Motor neuron (in vitro differentiated cells): ENCODE measurements around the gene PLCXD3. TPM values are rescaled to one million over a fixed set of nuclear protein-coding genes. Genes with fewer than 3 reads are reported as not detected.

Experiments
- ATAC-seq, 8 experiments: fragments of 200-7000 bp; cut with Tn5 transposase; replicated peaks in 6 of 8; 2 replicates each; pipeline ENCODE4 v1.8.0; 2021; ENCODE audit warnings: mild to moderate bottlenecking in 8 of 8, moderate library complexity in 8 of 8
- H3K27ac ChIP-seq, 2 donors: fragments of 250-450 bp; sonication (Bioruptor Pico); 2 replicates each; pipeline ENCODE4 v1.9.0; 2021; ENCODE audit warnings: antibody characterized with exemption in 2 of 2, mild to moderate bottlenecking in 2 of 2, moderate library complexity in 1 of 2
- H3K4me1 ChIP-seq, 2 donors: fragments of 250-450 bp; sonication (Bioruptor Pico); replicated peaks in 1 of 2; 2 replicates each; pipeline ENCODE4 v1.6.1; 2021; ENCODE audit warnings: antibody characterized with exemption in 2 of 2, mild to moderate bottlenecking in 2 of 2, moderate library complexity in 1 of 2
- H3K4me3 ChIP-seq, 5 donors: fragments of 250-450 bp; sonication (Bioruptor Pico); 2 replicates each; pipeline ENCODE4 v1.9.0; 2021; ENCODE audit warnings: antibody characterized with exemption in 5 of 5, mild to moderate bottlenecking in 5 of 5, moderate library complexity in 4 of 5
- WGBS, 10 experiments: fragments of 450-650 bp; shearing (Covaris generic); methylation state at CpG; one replicate each; pipeline ENCODE4 v1.0.0; 2022; 5-methylcytosine and 5-hydroxymethylcytosine counted together
- in situ Hi-C, 9 experiments: fragments of 400-800 bp; cut with MboI; loops; one replicate each; pipeline ENCODE4 v1.15.0; 2021; ENCODE audit warnings: low sequenced_read_pairs in 9 of 9, low pct_unique_long_range_greater_than_20kb in 2 of 9; ENCODE audit not compliant: unreplicated experiment in 9 of 9
- total RNA-seq, 8 experiments: library from RNA; unstranded; fragments of 300-600 nt; gene quantifications; 2 replicates each; pipeline versions ENCODE4 v1.2.3 to v1.2.4, GENCODE V29; 2022

Gene PLCXD3
- total RNA-seq, 8 experiments from 2014 or later: 0.14 to 2.9 (median 0.70) TPM

- Histone ChIP-seq H3K27ac (no peak overlapping the region), H3K4me3 (no peak overlapping the region), H3K4me1 (no peaks in the 10 kb centered on the region)
- in situ Hi-C loops: loop anchor here in 1 of 9 experiments (25.0 kb wide), 1 partner anchor 356 kb away; no protein-coding TSS in a partner anchor
- no peak for ATAC-seq
- WGBS, 10 experiments: 17 to 100% (median 76%) methylated on average over 1 to 11 of the region's 12 CpGs; no CpG with 5 or more reads in 1 of the 10 experiments
These were observed 229.1 kb downstream of the PLCXD3 start for GRCh38 chr5:41281215-41281810.

GRCh38 chr5:41279040-41279439, 231.4 kb downstream of the PLCXD3 start:
- Histone ChIP-seq H3K4me1 (no peaks in the 10 kb centered on the region), H3K27ac (no peak overlapping the region), H3K4me3 (no peak overlapping the region)
- whole genome bisulfite sequencing, 10 experiments: 17 to 100% (median 46%) methylated on average over 1 to 2 of the region's 2 CpGs
- in situ Hi-C loops: loop anchor here in 1 of 9 experiments (25.0 kb wide), 1 partner anchor 358 kb away; no protein-coding TSS in a partner anchor
- no peak for ATAC-seq

- 11 to 100% (median 65%) methylated on average over 2 to 4 of the region's 4 CpGs for WGBS, 10 experiments
- peak in 5 of 8 experiments; percentile 53 to 67 (median 59) for ATAC-seq
- no peaks in the 10 kb centered on the region for H3K4me1 ChIP-seq
- in situ Hi-C loops: loop anchor here in 1 of 9 experiments (25.0 kb wide), 1 partner anchor 360 kb away; no protein-coding TSS in a partner anchor
- H3K27ac ChIP-seq: no peak overlapping the region
- H3K4me3 ChIP-seq: no peak overlapping the region
These were observed 232.7 kb downstream of the PLCXD3 start for GRCh38 chr5:41277476-41278245.

- no peak overlapping the region for H3K4me3 ChIP-seq
- H3K4me1 ChIP-seq: no peaks in the 10 kb centered on the region
- in situ Hi-C loops: loop anchor here in 1 of 9 experiments (25.0 kb wide), 1 partner anchor 361 kb away; no protein-coding TSS in a partner anchor
- no peak overlapping the region for H3K27ac ChIP-seq
- ATAC-seq: no peak
- whole genome bisulfite sequencing, 10 experiments: 50 to 100% (median 88%) methylated on average over 1 to 7 of the region's 8 CpGs; no CpG with 5 or more reads in 1 of the 10 experiments
These were observed 234.4 kb downstream of the PLCXD3 start for GRCh38 chr5:41275813-41276512.

- no peak overlapping the region for H3K27ac ChIP-seq
- H3K4me3 ChIP-seq: no peak overlapping the region
- WGBS, 10 experiments: 15 to 100% (median 50%) methylated on average over 1 to 2 of the region's 2 CpGs; no CpG with 5 or more reads in 1 of the 10 experiments
- no peaks in the 10 kb centered on the region for H3K4me1 ChIP-seq
- peak; percentile 53 to 89 (median 78) for ATAC-seq
- in situ Hi-C loops: loop anchor here in 2 of 9 experiments (25.0 kb wide), 2 partner anchors 358 to 567 kb away; partner anchors contain the start of gene C7 (in 1 of the 2)
These were observed 239.8 kb downstream of the PLCXD3 start for GRCh38 chr5:41270423-41271251.

GRCh38 chr5:41268894-41269293, 241.5 kb downstream of the PLCXD3 start:
- no peaks in the 10 kb centered on the region for H3K4me1 ChIP-seq
- 20 to 88% methylated on average over 1 of the region's 1 CpG; no CpG with 5 or more reads in 8 of the 10 experiments for WGBS, 10 experiments
- ATAC-seq: no peak
- H3K4me3 ChIP-seq: no peak overlapping the region
- H3K27ac ChIP-seq: no peak overlapping the region
- in situ Hi-C loops: loop anchor here in 2 of 9 experiments (25.0 kb wide), 2 partner anchors 357 to 568 kb away; partner anchors contain the start of gene C7 (in 1 of the 2)

GRCh38 chr5:41266377-41266776, 244.0 kb downstream of the PLCXD3 start:
- in situ Hi-C loops: loop anchor here in 2 of 9 experiments (25.0 kb wide), 2 partner anchors 354 to 571 kb away; partner anchors contain the start of gene C7 (in 1 of the 2)
- Histone ChIP-seq H3K27ac (no peak overlapping the region), H3K4me1 (no peaks in the 10 kb centered on the region), H3K4me3 (no peak overlapping the region)
- WGBS, 10 experiments: 13 to 100% (median 48%) methylated on average over 1 to 2 of the region's 2 CpGs; no CpG with 5 or more reads in 1 of the 10 experiments
- no peak for ATAC-seq

- in situ Hi-C loops: loop anchor here in 2 of 9 experiments (25.0 kb wide), 2 partner anchors 352 to 573 kb away; partner anchors contain the start of gene C7 (in 1 of the 2)
- 17 to 100% (median 76%) methylated on average over 2 to 3 of the region's 3 CpGs; no CpG with 5 or more reads in 1 of the 10 experiments for WGBS, 10 experiments
- no peak overlapping the region for H3K4me3 ChIP-seq
- no peak for ATAC-seq
- H3K4me1 ChIP-seq: no peaks in the 10 kb centered on the region
- no peak overlapping the region for H3K27ac ChIP-seq
These were observed 246.4 kb downstream of the PLCXD3 start for GRCh38 chr5:41264019-41264418.

- H3K4me3 ChIP-seq: no peak overlapping the region
- 29 to 100% (median 70%) methylated on average over 1 to 2 of the region's 2 CpGs; no CpG with 5 or more reads in 2 of the 10 experiments for WGBS, 10 experiments
- no peak overlapping the region for H3K27ac ChIP-seq
- in situ Hi-C loops: loop anchor here in 2 of 9 experiments (25.0 kb wide), 2 partner anchors 351 to 574 kb away; partner anchors contain the start of gene C7 (in 1 of the 2)
- no peak for ATAC-seq
- H3K4me1 ChIP-seq: no peaks in the 10 kb centered on the region
These were observed 247.1 kb downstream of the PLCXD3 start for GRCh38 chr5:41263335-41263734.
